ENCODE measurements around the gene NHERF2. TPM values are rescaled to one million over a fixed set of nuclear protein-coding genes. Genes with fewer than 3 reads are reported as not detected.

Gene NHERF2
- total RNA-seq, 1 experiment from 2014 or later: 51.1 TPM

DNA sequence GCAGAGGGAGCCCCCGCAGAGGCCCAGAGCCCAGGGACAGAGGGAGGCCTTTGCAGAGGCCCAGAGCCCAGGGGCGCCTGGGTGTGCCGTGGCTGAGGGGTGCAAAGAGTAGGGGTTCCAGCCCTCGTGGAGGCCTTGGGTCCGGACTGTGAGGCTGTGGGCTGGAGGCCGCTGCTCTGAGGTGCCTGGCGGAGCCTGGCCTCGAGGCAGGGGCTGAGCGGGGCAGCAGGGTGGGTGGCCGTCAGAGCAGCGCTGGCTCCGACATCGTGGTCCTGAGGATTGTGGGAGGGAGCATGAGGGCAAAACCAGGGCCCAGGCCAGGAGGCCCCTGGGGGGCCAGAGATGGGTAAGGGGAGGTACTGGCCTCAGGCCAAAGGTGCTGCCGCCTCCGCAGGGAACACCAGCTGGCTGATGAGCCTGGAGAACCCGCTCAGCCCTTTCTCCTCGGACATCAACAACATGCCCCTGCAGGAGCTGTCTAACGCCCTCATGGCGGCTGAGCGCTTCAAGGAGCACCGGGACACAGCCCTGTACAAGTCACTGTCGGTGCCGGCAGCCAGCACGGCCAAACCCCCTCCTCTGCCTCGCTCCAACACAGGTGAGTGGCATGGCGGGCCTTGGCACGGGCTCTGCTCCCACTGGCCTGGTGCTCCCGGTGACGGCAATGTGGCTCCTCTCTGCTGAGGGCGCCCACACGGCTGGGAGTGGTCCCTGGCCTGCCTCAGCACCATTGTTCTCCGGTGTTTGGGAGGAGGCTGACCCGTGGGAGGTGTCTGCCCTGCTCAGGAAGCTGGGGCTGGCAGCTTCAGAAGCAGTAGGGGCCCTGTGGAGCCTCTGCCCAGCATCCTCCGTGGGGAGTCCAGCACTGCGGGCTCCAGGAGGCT is 54.7 kb downstream of the NHERF2 start:
- no peak for DNase-seq (ENCODE audit: low read depth)

DNA sequence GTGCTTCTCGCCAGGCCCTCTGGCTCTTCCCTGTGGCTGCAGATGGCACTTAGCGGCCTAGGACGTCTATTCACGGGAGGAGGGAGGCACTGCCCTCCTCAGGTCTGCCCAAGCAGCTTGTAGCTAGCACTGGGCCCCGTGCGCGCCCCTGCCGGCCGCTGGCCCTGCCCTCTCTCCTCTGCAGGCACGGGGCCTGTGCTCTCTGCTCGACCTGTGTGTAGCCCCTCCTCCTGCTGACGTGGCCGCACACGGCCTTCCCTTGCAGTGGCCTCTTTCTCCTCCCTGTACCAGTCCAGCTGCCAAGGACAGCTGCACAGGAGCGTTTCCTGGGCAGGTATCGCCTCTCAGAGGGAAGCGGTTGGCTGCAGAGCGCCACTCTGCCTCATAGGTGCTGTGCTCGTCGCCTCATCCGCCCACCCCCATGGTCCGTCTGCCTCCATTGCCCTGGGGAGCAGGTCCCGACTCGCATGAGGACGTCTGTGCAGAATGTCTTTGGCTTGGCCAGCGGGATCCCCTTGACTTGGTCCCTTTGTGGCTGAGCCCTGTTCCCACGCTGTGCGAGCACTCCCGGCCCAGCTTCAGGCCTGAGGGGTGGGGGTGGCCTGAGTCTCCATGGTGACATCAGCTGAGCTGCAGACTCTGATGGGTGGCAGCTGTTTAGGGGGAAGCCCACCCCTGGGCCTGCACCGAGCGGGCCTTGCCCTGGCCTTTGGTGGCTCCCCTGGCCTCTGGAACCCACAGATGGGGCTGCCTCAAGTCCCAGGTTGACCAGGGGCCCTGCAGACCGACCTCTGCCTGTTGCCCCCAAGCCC is 55.7 kb downstream of the NHERF2 start:
- DNase-seq (ENCODE audit: low read depth): no peak

DNA sequence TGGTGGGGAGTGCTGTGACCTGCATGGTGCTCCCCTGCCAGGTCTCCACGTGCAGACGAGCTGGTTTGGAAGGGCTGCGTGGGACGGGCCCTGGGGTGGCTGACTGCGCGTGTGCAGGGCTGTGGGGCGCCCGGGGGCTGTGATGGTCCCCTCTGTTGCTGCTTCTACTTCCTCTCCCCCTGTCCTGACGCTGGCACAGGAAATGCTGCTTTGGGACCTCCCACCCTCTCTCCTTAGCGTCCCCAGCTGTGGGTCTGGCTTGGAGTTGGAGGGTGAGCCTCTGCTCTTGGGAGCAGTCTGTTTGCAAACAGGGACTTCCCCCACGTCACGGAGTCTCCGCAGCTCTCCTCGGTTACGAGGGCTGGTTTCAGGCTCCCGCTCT is 56.3 kb downstream of the NHERF2 start:
- no peak for DNase-seq (ENCODE audit: low read depth)

DNA sequence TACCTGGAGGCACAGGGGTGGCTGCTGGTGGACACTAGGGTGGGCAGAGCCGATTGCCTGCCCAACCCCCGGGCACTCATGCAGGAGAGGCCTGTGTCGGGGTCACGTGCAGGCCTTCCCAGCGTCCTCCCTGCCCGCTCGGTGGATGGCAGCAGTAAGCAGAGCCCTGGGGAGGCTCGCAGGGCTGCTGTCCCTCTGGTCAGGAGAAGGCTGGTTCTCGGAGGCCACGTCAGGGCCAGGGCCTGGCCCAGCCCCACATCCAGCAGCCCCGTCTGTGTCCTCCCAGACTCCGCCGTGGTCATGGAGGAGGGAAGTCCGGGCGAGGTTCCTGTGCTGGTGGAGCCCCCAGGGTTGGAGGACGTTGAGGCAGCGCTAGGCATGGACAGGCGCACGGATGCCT is 56.7 kb downstream of the NHERF2 start:
- DNase-seq (ENCODE audit: low read depth): no peak

DNA sequence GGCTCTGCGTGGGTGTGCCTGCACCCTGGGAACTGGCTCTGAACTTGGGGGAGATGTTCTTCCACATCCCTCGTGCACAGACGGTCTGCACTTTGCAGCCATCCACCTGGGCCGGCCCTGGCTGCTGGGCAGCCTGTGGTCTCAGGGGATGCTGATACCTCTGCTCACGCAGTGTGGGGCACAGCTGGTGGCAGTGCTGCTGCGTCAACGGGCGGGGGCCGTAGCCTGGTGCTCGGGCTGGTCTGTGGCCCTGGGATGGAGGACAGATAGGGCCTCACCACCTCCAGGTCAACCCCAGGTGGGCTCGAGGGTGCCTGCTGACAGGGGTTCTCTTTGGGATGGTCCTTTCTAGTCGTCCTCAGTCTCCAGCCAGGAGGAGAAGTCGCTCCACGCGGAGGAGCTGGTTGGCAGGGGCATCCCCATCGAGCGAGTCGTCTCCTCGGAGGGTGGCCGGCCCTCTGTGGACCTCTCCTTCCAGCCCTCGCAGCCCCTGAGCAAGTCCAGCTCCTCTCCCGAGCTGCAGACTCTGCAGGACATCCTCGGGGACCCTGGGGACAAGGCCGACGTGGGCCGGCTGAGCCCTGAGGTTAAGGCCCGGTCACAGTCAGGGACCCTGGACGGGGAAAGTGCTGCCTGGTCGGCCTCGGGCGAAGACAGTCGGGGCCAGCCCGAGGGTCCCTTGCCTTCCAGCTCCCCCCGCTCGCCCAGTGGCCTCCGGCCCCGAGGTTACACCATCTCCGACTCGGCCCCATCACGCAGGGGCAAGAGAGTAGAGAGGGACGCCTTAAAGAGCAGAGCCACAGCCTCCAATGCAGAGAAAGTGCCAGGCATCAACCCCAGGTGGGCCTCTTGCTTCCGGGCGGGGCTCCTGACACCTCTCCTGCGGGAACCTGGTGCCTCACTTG is 57.4 kb downstream of the NHERF2 start:
- no peak for DNase-seq (ENCODE audit: low read depth)

DNA sequence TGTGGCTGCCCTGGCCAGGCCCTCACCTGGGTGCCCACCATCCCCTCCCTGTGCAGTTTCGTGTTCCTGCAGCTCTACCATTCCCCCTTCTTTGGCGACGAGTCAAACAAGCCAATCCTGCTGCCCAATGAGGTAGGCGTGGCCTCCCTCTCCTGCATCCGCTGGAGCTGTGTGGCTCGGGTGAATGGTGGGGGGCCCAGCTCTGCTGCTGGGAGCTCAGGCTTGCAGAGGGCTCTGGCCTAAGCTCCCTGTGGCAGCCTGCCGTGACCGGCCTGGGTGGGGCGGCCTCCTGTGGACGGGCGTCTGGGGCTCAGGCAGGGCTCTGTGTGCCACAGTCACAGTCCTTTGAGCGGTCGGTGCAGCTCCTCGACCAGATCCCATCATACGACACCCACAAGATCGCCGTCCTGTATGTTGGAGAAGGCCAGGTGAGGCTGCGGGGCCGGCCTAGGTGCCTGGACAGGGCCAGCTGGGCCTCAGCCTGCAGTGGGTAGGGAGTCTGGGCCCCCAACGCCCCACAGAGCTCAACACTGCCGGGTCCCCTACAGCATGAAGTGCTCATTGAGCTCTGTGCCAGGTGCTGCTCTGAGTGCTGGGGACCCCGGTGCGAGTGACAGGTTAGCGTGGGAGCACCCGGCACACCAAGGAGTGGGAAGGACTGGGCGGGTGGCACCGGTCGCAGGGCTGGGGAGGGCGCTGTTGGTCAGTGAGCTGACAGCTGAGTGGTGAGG is 58.4 kb downstream of the NHERF2 start:
- DNase-seq (ENCODE audit: low read depth): no peak

DNA sequence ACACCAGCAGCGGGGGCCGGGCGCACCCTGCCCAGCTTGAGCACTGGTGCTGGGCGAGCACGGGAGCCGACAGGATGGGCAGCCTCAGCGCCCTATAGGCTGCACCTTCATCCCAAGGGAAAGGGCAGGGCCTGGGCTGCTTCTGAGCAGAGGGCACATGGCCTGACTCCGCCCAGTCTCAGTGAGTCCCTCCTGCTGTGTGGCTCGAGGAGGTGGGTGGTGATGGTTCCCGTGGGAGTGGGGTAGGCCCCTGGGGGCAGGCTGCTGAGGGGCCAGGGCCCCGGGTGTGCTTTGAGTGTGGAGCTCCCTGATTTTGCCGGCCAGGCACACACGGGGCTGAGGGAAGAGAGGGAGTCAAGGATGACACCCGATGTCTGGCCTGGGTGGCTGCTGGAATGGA is 59.0 kb downstream of the NHERF2 start:
- no peak for DNase-seq (ENCODE audit: low read depth)

DNA sequence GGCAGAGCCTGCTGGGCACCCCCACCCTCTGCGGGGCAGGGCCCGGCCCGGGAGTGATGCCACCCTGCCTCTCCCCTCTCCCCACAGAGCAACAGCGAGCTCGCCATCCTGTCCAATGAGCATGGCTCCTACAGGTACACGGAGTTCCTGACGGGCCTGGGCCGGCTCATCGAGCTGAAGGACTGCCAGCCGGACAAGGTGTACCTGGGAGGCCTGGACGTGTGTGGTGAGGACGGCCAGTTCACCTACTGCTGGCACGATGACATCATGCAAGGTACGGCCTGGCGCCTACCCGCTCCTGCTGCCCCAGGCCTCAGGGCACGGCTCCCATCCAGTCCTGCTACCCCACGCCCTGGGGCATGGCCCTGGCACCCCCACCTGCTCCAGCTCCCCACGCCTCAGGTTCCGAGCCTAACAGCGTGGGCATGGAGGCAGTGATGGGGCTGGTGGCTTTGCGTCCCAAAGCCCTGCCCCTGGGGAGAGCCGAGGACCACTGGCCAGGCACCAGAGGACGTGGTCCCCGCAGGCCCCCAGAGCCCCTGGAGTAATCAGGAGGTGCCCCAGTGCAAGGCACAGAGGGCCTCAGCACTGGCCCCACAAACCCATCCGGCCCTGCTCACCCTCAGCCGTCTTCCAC is 59.5 kb downstream of the NHERF2 start:
- DNase-seq (ENCODE audit: low read depth): no peak

DNA sequence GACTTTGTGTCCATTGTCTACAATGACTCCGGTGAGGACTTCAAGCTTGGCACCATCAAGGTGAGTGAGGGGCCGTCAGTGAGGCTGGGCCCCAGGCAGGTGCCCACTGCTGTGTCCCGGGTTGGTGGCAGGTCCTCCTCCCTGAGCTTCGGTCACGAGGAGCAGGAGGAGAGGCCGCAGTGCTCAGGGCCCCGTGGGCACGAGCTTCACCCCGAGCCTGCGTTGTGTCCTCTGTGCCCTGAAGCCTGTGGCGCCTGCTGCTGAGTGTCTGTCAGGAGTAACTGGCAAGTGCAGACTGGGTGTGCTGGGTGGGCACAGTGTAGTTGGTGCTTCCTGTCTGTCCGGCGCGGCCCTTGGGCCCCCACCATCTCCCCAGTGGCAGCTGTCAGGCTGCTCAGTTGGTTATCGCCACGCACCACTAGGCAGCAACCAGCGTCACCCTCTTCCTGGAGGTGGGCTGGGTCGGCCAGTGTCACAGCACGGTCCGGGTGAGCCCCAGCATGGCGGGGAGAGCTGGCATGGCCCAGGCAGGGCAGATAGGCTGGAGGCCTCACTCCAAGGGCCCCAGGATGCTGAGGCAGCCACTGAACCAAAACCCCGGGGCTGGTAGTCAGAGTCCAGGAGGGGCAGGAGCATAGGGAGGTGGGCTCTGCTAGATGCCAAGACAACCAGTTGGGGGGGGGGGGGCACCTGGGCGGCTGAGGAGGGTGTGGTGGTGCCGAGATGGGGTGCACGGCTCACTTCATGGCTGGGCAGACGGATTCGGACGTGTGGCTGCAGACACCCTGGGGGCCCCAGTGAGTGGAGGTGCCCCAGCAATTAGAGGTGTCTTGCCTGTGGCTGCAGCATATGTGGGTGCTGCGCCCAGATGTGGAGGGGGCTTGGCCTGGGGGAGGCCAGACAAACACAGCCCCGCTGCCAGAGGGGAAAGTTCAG is 60.4 kb downstream of the NHERF2 start:
- DNase-seq (ENCODE audit: low read depth): no peak

DNA sequence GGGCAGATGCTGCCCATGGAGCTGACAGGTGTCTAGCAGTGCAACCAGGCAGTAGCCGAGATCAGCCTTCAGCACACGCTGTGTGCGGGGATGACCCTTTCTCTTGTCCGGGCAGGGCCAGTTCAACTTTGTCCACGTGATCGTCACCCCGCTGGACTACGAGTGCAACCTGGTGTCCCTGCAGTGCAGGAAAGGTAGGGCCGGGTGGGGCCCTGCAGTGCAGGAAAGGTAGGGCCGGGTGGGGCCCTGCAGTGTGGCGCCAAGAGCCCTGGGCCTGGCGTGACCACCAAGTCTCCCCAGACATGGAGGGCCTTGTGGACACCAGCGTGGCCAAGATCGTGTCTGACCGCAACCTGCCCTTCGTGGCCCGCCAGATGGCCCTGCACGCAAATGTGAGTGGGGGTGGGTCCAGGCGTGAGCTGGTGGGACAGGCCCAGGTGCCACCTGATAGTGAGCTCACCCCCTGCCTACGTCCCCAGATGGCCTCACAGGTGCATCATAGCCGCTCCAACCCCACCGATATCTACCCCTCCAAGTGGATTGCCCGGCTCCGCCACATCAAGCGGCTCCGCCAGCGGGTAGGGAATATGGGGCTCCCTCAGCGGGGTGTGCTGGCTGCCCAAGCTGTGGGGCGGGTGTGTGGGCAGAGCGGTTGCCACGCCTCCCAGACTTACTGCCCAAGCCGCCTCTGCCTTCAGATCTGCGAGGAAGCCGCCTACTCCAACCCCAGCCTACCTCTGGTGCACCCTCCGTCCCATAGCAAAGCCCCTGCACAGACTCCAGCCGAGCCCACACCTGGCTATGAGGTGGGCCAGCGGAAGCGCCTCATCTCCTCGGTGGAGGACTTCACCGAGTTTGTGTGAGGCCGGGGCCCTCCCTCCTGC is 61.3 kb downstream of the NHERF2 start:
- DNase-seq (ENCODE audit: low read depth): no peak

Other genes with a start within 250 kb of the NHERF2 start
- gene SPSB3, start 244.3 kb upstream of the NHERF2 start, total RNA-seq (2014; rRNA removed; shearing (Covaris generic)): 15.6 and 22.7 TPM in 2 replicates
- gene NUBP2, start 243.9 kb upstream of the NHERF2 start, total RNA-seq (2014; rRNA removed; shearing (Covaris generic)): 50.1 and 71.5 TPM in 2 replicates
- gene IGFALS, start 233.2 kb upstream of the NHERF2 start, total RNA-seq (2014; rRNA removed; shearing (Covaris generic)): not detected in 2 replicates
- 50.7 and 68.8 TPM in 2 replicates for gene HAGH, start 200.1 kb upstream of the NHERF2 start, total RNA-seq (2014; rRNA removed; shearing (Covaris generic))
- 39.3 and 54.6 TPM in 2 replicates for gene FAHD1, start 199.7 kb upstream of the NHERF2 start, total RNA-seq (2014; rRNA removed; shearing (Covaris generic))
- not detected in 2 replicates for gene MEIOB, start 154.7 kb upstream of the NHERF2 start, total RNA-seq (2014; rRNA removed; shearing (Covaris generic))
- not detected in 2 replicates for gene HS3ST6, start 108.5 kb upstream of the NHERF2 start, total RNA-seq (2014; rRNA removed; shearing (Covaris generic))
- 12.2 and 14.4 TPM in 2 replicates for gene MSRB1, start 83.7 kb upstream of the NHERF2 start, total RNA-seq (2014; rRNA removed; shearing (Covaris generic))
- gene RPL3L, start 72.2 kb upstream of the NHERF2 start, total RNA-seq (2014; rRNA removed; shearing (Covaris generic)): not detected in 2 replicates
- gene NDUFB10, start 67.4 kb upstream of the NHERF2 start, total RNA-seq (2014; rRNA removed; shearing (Covaris generic)): 209 and 290 TPM in 2 replicates
- gene RPS2, start 62.1 kb upstream of the NHERF2 start, total RNA-seq (2014; rRNA removed; shearing (Covaris generic)): 1,519 and 1,683 TPM in 2 replicates
- gene RNF151, start 60.0 kb upstream of the NHERF2 start, total RNA-seq (2014; rRNA removed; shearing (Covaris generic)): not detected in 2 replicates
- 28.8 and 40.4 TPM in 2 replicates for gene TBL3, start 54.8 kb upstream of the NHERF2 start, total RNA-seq (2014; rRNA removed; shearing (Covaris generic))
- gene NOXO1, start 45.4 kb upstream of the NHERF2 start, total RNA-seq (2014; rRNA removed; shearing (Covaris generic)): not detected in 2 replicates
- 6.7 and 16.5 TPM in 2 replicates for gene GFER, start 42.7 kb upstream of the NHERF2 start, total RNA-seq (2014; rRNA removed; shearing (Covaris generic))
- 5.5 and 6.6 TPM in 2 replicates for gene SYNGR3, start 36.9 kb upstream of the NHERF2 start, total RNA-seq (2014; rRNA removed; shearing (Covaris generic))
- gene ZNF598, start 17.1 kb upstream of the NHERF2 start, total RNA-seq (2014; rRNA removed; shearing (Covaris generic)): 9.7 and 13.6 TPM in 2 replicates
- gene NPW, start 7.1 kb upstream of the NHERF2 start, total RNA-seq (2014; rRNA removed; shearing (Covaris generic)): 0.20 and 0.24 TPM in 2 replicates
- gene NTHL1, start 20.9 kb downstream of the NHERF2 start, total RNA-seq (2014; rRNA removed; shearing (Covaris generic)): 24.8 and 48.2 TPM in 2 replicates
- 19.0 and 19.5 TPM in 2 replicates for gene TSC2, start 21.1 kb downstream of the NHERF2 start, total RNA-seq (2014; rRNA removed; shearing (Covaris generic))
- 19.1 and 29.9 TPM in 2 replicates for gene PKD1, start 109.0 kb downstream of the NHERF2 start, total RNA-seq (2014; rRNA removed; shearing (Covaris generic))
- 0.20 and 0.72 TPM in 2 replicates for gene RAB26, start 121.7 kb downstream of the NHERF2 start, total RNA-seq (2014; rRNA removed; shearing (Covaris generic))
- gene TRAF7, start 128.9 kb downstream of the NHERF2 start, total RNA-seq (2014; rRNA removed; shearing (Covaris generic)): 47.7 and 57.2 TPM in 2 replicates
- not detected in 2 replicates for gene CASKIN1, start 169.7 kb downstream of the NHERF2 start, total RNA-seq (2014; rRNA removed; shearing (Covaris generic))
- gene MLST8, start 178.6 kb downstream of the NHERF2 start, total RNA-seq (2014; rRNA removed; shearing (Covaris generic)): 19.9 and 23.4 TPM in 2 replicates
- gene BRICD5, start 184.0 kb downstream of the NHERF2 start, total RNA-seq (2014; rRNA removed; shearing (Covaris generic)): 0.96 and 0.98 TPM in 2 replicates
- gene PGP, start 187.9 kb downstream of the NHERF2 start, total RNA-seq (2014; rRNA removed; shearing (Covaris generic)): 14.1 and 21.0 TPM in 2 replicates
- gene E4F1, start 196.7 kb downstream of the NHERF2 start, total RNA-seq (2014; rRNA removed; shearing (Covaris generic)): 10.5 and 14.0 TPM in 2 replicates
- gene DNASE1L2, start 209.5 kb downstream of the NHERF2 start, total RNA-seq (2014; rRNA removed; shearing (Covaris generic)): 0.39 and 0.60 TPM in 2 replicates
- gene ECI1, start 224.7 kb downstream of the NHERF2 start, total RNA-seq (2014; rRNA removed; shearing (Covaris generic)): 36.5 and 45.3 TPM in 2 replicates
- gene RNPS1, start 241.2 kb downstream of the NHERF2 start, total RNA-seq (2014; rRNA removed; shearing (Covaris generic)): 148 and 155 TPM in 2 replicates

All from RPMI7951 (cell line).